IMR-90 (cell line): ENCODE measurements around the gene PPM1A.

Source experiments
- FOS ChIP-seq: fragments of 150-350 bp; IDR thresholded peaks from 2 replicates; pipeline ENCODE4 v1.6.1; 2016; ENCODE audit warnings: low read depth, low read length
- MXI1 ChIP-seq: IDR thresholded peaks from 2 replicates; pipeline ENCODE4 v1.6.1; 2012; ENCODE audit warnings: low read depth, mild to moderate bottlenecking, low read length, moderate library complexity, borderline replicate concordance
- POLR2A ChIP-seq: IDR thresholded peaks from 2 replicates; pipeline ENCODE4 v1.6.1; 2012; ENCODE audit warnings: mild to moderate bottlenecking, low read depth, low read length
- RFX5 ChIP-seq: IDR thresholded peaks from 2 replicates; pipeline ENCODE4 v1.8.0; 2012; ENCODE audit warnings: low read depth, mild to moderate bottlenecking, low read length, moderate library complexity
- SMC3 ChIP-seq: fragments of 150-350 bp; IDR thresholded peaks from 2 replicates; pipeline ENCODE4 v1.6.1; 2016; ENCODE audit warnings: low read depth, mild to moderate bottlenecking, antibody characterized with exemption, low read length, moderate library complexity
- TF ChIP-seq, protein P1 (sequence below): conservative IDR thresholded peaks from 2 replicates; pipeline ENCODE4 v1.5.1; 2012; ENCODE audit warnings: mild to moderate bottlenecking, low read depth, low read length, improper control_type of control experiment

- TF ChIP-seq, protein P1, sequence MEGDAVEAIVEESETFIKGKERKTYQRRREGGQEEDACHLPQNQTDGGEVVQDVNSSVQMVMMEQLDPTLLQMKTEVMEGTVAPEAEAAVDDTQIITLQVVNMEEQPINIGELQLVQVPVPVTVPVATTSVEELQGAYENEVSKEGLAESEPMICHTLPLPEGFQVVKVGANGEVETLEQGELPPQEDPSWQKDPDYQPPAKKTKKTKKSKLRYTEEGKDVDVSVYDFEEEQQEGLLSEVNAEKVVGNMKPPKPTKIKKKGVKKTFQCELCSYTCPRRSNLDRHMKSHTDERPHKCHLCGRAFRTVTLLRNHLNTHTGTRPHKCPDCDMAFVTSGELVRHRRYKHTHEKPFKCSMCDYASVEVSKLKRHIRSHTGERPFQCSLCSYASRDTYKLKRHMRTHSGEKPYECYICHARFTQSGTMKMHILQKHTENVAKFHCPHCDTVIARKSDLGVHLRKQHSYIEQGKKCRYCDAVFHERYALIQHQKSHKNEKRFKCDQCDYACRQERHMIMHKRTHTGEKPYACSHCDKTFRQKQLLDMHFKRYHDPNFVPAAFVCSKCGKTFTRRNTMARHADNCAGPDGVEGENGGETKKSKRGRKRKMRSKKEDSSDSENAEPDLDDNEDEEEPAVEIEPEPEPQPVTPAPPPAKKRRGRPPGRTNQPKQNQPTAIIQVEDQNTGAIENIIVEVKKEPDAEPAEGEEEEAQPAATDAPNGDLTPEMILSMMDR = no peak
- TF ChIP-seq POLR2A (no peak), FOS (no peak), RFX5 (no peak), MXI1 (no peak), SMC3 (no peak)
These were observed 2.9 kb downstream of the PPM1A start for GRCh38 chr14:60251877-60252276.
